ENCODE data around the gene KCND3.

Gene KCND3

DNA sequence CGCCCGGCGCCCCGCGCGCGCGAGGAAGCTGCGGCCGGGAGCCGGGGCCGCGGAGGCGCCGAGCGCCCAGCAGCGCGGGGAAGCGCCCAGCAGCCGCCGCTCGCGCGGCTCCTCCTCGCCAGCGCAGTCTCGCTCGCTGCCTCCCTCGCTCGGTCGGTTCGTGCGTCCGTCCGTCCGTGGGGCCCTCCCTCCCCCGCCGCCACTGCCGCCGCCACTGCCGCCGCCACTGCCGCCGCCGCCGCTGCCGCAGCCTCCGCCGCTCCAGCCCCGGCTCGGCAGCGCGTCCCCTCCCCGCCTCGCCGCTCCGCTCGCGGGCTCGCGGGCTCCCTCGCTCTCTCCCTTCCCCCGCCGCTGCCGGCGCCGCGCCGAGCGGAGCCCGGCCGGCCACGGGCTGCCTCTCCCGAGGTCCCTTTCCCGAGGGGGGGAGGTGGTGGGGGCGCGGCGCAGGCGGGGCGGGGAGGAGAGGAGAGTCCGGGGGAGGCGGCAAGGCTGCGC lies at the start of gene KCND3:
TSS of gene KCND3 (minus strand) at position 138 of the 495 bp plus-strand sequence.
- peak; percentile 57 for DNase-seq (ENCODE audit: low spot score)
- no peak for FAIRE-seq

DNA sequence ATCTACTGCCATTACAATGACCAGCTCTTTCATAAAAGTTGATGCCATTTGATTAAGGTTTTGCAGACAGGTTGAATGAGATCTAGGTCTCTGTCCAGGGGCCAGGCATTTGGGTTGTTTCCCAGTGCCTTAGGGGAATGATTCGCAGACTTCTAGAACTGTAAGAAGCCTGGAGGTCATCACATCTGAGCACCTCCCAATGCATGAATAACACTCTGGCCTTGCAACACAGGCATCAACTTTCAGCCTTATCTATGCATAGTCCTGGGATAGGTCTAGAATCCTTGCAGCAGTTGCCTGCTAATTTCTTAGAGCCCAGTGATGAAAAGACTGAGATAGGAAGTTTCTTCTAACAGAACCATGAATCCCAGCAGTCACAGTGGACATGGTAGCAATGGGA lies 44.8 kb upstream of the KCND3 start:
- no peak for DNase-seq (ENCODE audit: low spot score)
- FAIRE-seq: no peak

DNA sequence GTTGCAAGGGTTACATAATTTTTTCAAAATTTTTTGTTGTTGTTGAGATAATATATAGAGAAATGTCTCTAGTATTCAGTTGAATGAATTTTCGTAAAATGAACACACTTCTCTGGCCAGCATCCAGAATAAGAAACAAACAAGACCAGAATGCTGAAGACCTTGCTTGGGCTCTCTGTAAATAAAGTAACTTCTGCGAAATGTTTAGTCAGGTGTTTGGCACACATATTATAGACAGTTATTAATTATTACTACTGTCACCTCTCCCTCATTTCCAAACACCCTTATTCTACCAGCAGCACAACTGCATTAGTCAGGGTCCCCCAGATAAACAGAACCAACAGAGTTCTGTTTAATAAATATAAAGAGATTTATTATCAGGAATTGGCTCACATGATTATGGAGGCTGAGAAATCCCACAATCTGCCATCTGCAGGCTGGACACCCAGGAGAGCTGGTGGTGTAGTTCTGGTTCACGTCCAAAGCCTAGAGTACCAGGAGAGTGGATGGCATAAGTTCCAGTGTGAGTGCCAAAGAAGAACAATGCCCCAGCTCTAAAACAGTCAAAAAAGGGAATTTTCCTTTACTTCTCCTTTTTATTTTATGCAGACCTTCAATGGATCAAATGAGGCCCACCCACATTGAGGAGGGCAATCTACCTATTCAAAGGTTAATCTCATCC lies 44.1 kb upstream of the KCND3 start:
- FAIRE-seq: no peak
- DNase-seq (ENCODE audit: low spot score): no peak

DNA sequence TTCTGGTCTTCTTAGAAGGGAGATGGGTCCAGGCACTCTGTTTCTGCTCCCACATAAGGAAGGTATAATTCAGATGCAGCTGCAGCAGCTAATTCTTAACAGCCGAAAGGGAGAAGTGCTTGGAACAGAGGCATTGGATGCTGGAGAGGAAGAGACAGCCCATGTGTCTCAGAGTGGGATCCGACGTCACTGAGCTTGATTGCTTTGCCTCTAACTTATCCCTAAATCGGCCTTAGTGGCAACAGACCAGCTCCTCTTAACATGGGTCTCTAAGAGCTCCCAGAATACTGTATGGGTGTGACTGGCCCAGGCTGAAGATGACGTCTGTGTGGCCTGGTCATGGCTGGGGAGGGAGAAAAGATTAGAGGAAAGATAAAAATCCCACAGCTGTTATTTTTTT lies 40.7 kb upstream of the KCND3 start:
- no peak for FAIRE-seq
- DNase-seq (ENCODE audit: low spot score): no peak

DNA sequence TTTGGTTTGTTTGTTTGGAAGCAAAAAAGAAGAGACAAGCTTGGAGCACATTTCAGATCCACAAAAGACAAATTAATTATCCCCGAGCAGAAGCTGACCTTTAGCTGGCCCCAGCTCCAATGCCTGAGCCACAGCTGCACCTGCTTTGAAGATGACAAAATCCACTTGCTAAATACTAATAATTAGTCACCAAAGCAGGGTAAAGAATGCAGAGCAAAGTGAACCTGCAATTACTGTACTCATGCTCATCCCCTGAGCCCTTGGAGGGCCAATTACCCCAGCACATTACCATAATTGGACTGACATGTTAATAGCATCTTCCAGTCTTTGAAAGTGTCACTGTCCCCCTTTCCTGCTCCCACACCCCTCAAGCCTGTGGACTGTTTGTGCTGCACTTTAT lies 38.2 kb upstream of the KCND3 start:
- FAIRE-seq (no peak), DNase-seq (ENCODE audit: low spot score) (no peak)

DNA sequence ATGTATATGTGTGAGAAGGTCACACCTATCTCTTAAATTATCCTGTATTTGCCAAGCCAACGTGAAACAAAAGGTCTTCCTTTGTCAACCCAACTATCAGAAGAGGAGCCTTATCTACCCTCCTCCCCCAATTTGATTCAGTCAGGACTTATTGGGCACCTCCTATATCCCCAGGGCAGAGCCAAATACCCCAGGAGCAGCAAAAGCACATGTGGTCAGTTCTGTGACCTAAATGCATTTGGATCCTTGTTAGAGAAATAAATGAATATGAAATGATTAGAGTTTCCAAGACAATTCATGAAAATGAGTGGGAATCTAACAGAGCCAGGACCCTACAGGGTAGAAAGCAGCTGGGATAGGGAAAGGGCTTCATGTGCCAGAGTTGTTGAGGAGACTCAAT lies 37.0 kb upstream of the KCND3 start:
- no peak for DNase-seq (ENCODE audit: low spot score)
- FAIRE-seq: no peak

DNA sequence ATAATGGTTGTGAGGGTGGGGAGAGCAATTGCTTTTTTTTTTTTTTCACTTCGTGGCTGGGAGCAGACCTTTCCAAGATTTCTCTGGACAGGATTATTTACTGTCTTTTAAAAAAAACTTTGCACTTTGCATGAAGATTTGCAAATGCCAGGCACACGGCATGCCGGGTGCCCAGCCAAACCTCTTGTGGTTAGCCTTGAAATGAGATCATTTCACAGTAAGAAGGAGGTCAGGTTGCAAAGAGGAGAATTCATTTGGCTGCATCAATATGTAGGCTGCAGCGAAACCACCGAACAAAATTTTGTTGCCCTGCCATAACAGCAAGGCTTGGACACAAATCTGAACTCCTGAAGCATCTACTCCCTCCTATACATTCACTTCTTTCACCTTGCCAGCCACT lies 36.5 kb upstream of the KCND3 start:
- FAIRE-seq (peak; percentile 73), DNase-seq (ENCODE audit: low spot score) (peak; percentile 74)

DNA sequence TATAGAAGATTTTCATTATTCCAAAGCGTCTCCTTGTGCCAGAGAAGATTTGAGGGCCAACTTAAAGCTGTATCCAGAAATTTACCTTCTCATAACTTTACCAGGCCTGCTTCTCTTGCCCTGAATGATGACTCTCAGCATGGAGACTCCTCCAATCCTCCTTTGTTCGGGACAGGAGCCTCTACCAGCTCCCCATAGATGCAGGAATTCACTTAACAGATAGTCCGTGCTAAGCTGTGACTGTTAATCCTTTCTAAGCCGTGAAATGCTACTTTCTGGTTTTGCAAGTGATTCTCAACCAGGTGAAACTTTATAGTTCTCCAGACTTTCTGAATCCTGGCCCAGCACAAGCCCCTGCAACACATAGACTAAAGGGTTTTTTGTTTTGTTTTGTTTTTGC lies 31.8 kb upstream of the KCND3 start:
- DNase-seq (ENCODE audit: low spot score) (no peak), FAIRE-seq (no peak)

DNA sequence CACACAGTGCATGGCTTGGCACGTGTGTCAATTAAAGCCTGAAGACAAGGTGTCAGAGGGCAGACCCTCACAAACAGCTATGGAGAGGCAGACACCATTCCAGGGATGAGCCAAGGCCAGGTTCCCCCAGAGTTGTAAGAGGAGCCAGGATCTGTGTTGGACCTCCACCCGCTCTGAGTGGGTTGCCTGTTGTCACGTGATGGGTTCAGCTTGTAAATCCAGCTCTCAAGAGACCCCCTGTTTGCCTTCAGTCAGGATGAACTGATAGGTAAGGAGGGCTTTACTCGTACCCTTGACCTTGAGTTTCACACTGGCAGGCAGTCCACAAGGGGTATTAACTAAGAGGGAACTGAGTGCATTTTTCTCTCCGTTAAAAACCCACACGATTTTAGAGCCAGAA lies 27.7 kb upstream of the KCND3 start:
- DNase-seq (ENCODE audit: low spot score): no peak
- FAIRE-seq: no peak

DNA sequence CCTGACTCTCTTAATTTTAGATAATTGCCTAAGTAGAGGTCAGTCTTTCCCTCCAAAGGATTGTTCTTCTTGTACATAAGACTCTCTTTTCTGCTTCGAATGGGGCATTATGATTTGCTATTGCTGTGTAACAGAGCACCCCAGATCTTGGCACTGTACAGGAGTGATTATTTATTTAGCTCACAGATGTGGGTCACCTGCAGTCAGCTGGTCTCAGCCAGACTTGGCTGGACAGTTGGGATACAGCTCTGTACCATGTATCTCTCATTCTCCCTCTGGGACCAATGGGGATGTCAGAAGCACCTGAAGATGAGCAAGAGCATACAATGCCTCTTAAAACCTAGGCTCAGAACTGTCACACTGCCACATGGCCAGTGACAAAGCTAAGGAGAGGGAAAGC lies 23.4 kb upstream of the KCND3 start:
- FAIRE-seq: peak; percentile 23
- DNase-seq (ENCODE audit: low spot score): no peak

DNA sequence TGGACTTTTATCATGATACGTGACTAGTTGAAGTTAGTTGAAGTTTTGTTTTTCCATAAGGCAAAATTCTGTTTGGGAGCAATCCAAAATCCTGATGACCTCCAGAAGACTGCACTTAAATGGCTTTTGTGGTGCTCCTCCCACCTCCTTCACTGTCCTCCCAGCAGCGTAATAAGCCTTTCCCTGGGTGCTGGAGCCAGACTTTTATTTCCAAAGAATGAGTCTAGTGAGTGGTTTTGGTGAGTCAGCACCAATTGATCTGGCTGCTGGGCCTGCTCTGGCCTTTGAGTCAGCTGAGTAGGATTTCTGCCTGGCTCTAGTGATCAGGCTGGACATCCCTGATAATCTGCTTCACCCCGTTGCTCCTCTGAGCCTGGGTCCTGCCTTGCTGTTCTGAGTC lies 21.7 kb upstream of the KCND3 start:
- DNase-seq (ENCODE audit: low spot score) (peak; percentile 73), FAIRE-seq (no peak)

DNA sequence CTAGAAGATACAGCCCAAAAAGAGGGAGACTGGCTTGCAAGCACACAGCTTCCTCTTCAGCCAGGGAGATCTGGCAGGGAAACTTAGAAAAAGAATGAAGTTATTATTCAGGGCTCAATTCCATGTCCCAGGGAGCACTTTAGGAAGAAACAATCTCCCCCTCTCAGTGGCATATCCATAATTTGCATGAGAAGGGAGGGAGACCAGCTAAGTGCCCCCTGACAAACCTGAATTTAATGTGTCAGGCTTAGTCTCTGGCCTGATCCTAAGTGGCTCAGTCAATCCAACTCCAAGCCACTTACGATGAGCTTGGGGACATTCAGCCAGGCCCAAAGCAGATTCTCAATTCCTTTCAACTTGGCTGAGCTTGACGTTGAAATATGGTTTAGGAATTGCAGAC lies 17.7 kb upstream of the KCND3 start:
- DNase-seq (ENCODE audit: low spot score) (no peak), FAIRE-seq (no peak)

DNA sequence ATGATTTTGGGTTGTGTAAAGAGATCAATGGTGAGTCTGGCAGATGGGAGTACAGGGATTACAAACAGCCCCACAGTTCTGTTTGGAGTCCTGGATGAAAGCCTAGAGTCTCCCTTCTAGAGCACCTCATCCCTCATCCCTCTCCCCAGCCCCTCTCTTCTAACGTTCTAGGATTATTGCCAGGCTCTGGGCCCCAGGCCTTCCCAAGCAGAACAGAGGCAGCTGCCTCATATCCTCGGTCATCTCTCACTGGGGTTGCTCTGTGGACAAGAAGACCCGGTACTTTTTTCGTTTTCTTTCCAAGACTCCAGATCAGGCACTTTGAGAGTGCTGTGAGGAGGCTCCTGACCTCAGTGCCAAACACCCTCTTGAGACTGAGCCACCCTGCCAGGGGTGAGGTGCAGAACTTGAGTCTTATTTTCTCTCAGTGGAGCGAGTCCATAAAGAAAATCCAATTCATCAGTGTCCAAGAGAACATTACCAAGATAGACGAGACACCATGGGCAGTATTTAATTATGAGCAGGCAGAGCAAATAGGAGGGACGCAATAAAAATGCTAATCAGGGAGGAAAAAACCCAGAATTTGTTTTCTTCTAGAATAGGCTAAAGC lies 17.1 kb upstream of the KCND3 start:
- no peak for FAIRE-seq
- DNase-seq (ENCODE audit: low spot score): no peak

DNA sequence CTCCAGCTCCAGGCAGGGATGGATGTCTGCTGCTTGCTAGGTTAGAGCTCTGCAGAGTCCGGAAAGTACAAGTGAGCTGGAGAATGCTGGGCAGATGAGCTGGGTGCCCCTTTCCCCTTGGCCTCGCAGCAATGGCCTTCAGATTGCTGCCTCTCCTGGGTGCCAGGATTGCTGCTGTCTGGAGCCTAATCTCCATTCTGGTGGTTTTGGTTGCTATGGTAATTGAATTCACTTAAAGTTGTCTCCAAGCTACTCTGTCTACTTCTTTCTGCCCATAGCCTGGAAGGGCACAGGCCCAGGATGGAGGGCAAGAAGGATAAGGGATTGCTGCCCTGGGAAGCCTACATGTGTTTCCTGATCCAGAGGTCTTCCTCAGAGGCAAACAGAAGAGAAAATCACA lies 14.6 kb upstream of the KCND3 start:
- FAIRE-seq (no peak), DNase-seq (ENCODE audit: low spot score) (no peak)

DNA sequence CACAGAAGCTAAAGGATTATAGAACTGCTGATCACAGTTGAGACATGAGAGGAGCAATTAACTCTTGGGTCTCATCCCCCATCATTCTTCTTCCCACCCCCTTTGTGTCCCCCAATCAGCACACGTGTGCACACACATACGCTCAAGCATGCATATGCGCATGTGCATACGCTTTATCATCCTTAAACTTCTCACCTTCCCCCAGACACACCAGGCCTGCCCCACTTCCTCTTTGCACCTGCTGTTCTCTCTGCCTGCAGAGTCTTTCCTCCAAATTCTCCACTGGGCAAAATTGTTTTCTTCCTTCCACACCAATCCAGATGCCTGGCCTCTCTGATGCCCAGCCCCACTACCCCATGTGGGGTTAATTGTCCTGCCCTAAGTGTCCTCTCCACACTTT lies 13.0 kb upstream of the KCND3 start:
- FAIRE-seq: no peak
- no peak for DNase-seq (ENCODE audit: low spot score)

DNA sequence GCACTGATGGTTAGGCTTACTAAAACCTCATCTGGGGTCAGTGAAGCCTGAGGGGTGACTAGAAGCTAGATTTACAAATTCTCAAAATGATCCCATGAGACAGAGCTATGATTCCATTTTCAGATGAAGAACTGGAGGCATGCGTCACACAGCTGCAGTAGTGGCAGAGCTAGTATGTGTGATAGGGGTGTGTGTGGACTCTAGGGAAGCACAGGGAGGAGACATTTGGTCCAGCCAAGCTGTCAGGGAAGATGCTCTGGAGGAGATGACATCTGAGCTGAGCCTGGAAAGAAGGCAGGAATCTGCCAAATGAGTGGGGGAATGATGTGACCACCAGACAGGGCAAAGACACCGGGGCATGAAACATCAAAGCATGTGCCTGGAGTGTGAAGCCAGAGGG lies 12.0 kb upstream of the KCND3 start:
- DNase-seq (ENCODE audit: low spot score) (no peak), FAIRE-seq (peak; percentile 35)

DNA sequence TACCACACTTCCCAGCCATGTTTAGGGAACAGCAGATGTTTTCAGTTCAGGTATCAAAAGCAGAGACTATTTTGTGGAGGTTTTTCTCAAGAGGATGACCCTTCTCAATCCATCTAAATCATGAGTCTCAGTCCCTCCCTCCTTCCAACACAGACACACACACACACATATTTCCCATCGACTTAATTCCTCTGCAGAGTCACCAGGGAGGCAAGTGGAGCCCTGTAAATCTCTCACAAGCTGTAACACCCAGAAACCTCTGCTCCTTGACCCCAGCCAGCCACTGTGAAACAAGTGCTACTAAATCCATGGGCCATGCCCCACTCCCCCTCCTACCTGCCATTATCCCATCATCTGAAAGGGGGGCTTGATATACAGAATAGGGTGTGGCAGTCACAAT lies 10.6 kb upstream of the KCND3 start:
- no peak for FAIRE-seq
- no peak for DNase-seq (ENCODE audit: low spot score)

DNA sequence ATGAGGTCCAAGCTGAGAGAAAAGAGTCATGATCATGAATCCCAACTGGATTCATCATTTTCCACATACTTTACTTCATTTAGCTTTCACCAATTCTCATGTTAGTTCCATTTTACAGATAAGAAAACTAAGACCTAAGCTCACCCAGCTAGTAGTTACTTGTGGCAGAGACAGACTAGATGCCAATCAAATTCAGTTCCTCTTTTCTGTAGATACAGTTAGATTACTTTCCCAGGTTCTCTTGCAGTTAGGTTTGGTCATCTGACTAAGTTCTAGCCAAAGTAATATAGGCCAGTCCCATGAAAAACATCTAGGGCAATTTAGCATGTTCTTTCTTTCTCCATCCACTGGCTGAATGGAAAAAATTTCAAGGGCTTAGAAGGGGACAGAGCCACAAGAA lies 8.9 kb upstream of the KCND3 start:
- FAIRE-seq (no peak), DNase-seq (ENCODE audit: low spot score) (no peak)

DNA sequence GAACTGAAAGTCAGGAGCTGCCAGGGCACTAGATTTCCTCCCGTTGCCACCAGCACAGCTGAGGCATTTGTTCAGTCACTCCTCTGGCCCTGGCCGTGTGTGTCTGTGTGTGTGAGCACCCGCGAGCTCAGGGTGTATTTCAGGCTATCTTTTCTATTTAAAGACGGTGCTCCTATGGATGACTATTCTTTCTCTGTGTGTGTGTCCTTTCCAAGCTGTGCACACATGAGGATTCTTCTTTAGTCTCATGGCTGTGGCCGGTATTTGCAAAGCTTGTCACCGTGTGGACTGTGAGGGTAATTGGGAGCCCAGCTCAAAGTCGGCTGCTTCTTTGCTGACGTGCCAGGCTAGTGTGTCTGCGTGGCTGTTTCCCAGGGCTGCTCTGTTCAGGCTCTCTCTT lies 3.0 kb upstream of the KCND3 start:
- no peak for DNase-seq (ENCODE audit: low spot score)
- FAIRE-seq: no peak

DNA sequence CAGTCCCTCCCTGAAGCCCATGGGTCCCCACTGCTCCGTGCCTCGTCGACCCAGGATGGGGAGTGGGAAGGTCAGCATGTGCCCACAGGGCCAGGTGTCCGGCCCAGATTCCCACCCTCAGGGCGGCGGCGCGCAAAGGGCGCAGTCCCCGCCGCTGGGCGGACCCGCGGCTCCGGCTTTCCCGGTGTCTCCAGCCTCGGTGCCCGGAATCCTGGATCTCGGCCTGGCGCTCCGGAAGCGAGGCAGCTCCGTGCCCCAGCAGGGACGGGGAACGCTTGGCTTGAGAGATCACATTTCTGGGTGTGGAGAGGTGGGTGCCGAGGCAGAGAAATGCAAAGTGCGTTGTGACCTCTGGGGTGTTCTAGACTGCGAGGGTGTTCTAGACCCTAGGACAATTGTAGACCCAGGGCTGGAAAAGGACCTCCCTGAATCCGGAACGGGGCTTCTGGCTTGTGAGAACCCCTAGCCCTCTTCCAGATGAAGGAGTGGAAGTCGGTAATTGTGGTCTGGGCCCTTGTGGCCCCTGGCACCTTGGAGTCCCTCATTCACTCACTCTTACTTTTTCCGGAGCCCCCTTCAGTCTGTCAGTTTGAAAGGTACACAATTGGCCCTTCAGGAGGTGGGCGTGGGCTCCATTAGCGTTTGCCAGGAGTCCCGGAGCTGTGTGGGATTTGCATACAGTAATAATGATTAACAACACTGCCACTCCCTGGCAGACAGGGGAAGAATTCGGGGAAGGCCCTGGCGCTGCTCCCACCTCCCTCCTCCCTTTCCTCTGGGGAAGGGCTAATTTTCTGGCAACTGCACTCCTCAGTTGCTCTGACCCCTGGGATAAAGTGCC lies 1.6 kb upstream of the KCND3 start:
- no peak for FAIRE-seq
- DNase-seq (ENCODE audit: low spot score): peak; percentile 87

DNA sequence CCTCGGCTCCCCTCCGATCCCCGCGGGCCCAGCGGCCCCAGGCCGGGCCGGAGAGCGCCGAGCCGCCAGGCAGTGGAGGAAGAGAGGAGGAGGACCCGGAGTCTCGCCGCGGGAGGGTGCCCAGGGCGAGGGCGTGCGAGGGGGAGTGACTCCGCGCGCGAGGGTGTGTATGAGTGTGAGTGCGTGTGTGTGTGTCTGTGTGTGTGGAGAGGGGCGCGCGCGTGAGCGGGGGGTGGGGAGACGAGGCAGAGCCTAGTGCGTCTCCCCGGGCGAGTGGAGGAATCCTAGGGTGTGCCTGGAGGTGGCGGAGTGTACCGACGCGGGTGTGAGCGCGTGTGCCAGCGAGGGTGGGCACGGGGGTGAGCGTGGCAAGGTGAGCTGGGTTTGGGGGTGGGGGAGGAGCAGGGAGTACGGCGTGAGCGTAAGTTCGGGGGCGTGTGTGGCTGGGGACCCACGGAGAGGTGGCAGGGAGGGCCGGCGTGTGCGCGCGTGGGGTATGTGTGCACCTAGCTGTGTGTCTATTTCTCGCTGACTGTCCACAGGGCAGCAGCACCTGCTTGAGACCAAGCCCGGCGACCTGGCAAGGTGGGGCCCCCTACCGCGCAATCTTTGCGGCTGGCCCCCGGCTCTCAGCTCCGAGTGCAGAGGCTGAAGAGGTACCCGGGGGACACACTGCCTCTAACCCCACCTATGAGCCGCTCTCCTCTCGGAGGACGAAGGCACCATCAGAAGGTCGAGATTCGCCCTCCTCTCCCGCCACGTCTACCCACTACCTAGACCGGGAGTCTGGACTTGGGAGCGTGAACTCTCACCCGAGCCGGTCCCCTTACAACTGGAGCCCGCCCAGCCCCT lies 784 bp upstream of the KCND3 start:
- peak; percentile 48 for FAIRE-seq
- DNase-seq (ENCODE audit: low spot score): peak; percentile 29
